HG03045 (cell line): Measurements from ENCODE around the gene CCDC85B.
A peak's percentile ranks its signal among the peaks of the same experiment; 100 is the strongest.
"Not testable (repeated sequence)": the region's sequence is repeated elsewhere in the genome, so short reads cannot be mapped to it uniquely, and the experiment has no call there.

ENCODE experiments used
- ATAC-seq: cut with Tn5 transposase; IDR thresholded peaks from one replicate; pipeline ENCODE4 v1.9.1; 2021; ENCODE audit warnings: mild to moderate bottlenecking, moderate library complexity; ENCODE audit not compliant: unreplicated experiment

The CCDC85B gene

DNA sequence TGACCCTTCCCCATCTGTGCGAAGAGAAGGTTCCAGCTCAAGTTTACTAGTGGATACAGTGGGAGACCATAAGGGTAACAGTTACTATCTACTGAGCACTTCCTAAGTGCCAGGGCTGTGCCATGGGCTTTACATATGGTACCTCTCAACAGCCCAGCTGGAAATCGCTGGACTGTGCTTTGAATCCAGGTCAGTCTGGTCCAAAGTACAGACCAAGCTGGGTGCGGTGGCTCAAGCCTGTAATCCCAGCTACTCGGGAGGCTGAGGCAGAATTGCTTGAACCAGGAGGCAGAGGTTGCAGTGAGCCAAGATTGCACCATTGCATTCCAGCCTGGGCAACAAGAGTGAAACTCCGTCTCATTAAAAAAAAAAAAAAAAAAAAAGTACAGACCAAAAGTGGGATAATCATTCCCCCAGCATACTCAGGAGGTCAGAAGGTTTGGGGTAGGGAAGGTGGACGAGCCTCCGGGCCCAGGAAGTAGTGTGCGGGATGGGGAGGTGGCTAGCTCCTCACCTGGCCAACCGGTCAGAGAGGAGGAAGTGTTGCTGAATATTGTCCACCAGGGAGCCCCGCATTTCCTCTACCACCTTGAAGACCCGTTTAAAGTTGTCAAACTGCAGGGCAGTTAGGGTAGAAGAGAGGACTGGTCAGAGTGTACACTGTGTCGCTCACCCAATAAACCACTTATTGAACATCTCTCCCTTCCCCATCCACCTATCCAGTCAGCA, 4.5 kb upstream of the CCDC85B start:
- ATAC-seq = no peak

DNA sequence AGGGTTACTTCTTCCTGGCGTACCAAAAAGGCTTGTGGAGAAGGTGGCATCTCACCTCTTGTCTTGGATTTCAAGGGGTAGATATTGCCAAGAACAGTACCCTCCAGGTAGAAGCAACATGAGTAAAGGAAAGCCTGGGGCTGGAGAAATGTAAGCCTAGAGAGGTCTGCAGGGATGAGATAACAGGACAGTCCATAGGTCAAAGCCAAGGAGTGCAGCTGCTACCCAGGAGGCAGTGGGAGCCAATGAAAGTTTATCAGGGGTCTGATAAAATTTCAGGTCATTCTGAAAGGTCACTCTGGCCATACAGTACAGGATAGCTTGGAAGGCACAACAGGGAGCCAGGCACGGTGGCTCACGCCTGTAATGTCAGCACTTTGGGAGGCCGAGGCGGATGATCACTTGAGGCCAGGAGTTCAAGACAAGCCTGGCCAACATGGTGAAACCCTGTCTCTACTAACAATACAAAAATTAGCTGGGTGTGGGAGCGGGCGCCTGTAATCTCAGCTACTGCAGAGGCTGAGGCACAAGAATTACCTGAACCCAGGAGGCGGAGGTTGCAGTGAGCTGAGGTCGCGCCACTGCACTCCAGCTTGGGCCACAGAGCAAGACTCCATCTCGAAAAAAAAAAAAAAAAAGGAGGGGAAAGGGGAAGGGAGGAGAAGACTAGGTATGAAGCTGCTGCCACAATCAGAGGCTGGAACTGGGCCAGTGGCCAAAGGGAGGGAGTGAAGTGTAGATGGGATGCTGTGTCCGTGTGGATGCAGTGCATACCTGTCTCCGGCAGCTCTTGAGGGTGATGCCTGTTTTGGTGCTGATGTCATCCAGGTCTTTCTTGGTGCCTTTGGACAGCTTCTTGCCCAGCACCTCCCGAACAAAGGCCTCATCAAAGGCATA, 3.4 kb upstream of the CCDC85B start:
- no peak for ATAC-seq

DNA sequence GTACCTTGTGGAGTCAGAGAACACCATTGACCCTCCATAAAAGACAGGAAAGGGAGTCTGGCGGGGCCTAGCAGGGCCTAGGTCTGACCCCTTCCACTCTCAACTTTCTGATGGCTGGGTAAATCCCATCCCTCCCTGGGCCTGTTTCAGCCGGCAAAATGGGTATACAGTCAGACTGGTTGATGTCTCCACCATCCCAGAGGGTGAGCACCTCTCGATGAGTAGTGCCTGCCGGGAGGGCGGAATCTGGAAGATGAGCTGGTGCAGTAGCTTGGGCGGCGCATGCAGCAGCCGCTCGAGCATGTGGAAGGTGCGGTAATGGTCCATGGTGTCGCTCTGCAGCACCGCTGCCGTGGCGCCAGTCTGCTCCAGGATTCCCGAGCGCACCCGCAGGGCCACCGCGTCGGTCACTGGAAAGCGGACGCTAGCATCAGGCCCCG, 2.7 kb upstream of the CCDC85B start:
- ATAC-seq = no peak

DNA sequence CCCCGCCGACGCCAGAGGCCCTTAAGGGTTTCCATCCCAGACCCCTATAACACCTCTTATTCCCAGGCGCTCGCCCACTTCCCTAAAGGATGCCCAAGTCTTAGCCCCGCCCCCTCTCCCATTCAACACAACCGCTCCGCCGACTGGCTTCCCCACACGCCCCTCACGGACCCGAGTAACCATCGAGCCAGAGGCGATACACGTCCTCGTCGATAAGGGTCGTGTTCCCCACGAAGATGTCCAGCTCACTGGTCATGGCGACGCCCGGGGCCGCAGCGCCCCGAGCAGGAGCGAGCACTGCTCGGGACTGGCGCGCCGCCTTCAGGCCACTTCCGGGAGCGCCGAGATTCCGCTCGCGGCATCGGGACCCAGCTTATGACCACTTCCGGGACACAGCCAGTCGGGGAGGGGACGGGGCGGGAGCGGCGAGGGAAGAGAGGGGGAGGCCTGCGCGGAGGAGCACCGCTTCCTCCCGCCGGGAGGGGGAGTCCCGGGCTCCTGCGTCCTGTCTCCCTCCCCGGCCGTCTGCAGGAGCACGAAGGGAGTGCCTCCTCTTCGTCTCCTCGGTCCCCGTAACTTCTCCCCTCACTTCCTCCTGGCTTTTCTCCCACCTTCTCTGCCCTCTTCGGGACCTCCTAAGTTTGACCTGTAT, 2.2 kb upstream of the CCDC85B start, which contains the start of gene FIBP:
Gene FIBP, minus strand, starts transcription at position 309 of the 652 bp plus-strand sequence. Its CDS starts 53 bp downstream, at position 256.
- peak; percentile 48 for ATAC-seq

DNA sequence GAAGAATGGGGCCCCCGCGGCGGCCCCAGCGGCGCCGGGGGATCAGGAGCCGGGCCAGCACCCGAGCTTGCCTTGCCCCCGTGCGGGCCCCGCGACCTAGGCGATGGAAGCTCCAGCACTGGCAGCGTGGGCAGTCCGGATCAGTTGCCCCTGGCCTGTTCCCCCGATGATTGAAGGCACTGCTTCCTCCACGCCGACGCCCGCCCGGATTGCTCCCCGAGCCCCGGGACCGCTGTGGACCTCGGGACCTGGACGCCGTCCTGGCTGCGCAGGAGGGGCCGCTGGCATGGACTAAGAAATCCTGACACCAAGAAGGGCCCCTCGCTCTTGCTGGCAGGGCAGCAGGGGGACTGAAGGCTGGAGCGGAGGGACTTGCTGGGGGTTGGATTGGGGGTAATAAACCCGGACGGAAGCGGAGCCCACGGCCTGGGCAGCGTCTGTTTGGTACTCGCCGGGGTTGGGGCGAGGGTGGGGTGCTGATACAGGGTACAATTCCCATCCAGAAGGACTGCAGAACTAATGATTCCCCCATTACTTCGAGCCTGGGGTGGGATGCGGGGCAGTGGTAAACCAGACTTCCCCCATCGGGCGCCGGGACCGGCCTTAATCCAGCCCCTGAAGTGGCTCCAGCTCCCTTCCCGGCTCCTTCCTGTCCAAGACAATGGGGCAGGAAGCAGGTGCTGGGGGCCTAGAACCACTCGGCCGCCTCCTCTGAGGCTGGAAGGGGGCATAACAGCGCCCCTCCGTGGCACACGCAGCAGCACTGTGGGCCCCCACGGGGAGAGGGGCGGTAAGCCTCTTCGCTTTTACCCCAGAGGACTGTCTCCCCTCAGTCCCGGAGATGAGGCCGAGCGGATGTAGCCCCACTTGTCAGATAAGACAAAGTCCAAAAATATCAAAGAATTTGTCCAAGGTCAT, 1.0 kb downstream of the CCDC85B start:
- ATAC-seq = peak; percentile 1

DNA sequence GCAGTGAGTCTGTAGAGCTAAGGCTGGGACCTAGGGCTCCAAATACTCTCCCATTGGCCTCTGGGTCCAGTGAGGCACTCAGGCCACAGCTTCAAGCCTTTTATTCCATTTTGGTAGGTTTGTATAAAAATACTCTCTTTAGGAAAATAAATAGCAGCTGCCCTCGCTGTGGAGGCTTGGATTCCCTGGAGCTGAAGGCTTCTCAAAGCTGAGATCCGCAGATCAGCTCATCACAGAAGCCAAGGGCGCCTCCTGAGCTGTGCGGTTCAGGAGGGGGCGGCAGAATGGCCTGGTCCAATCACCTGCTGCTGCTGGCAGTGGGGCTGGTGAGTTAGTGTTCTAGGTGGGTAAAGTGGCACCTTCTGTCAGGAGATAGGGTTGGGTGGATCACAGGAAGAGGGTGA, 1.7 kb downstream of the CCDC85B start:
- not testable (repeated sequence) for ATAC-seq

DNA sequence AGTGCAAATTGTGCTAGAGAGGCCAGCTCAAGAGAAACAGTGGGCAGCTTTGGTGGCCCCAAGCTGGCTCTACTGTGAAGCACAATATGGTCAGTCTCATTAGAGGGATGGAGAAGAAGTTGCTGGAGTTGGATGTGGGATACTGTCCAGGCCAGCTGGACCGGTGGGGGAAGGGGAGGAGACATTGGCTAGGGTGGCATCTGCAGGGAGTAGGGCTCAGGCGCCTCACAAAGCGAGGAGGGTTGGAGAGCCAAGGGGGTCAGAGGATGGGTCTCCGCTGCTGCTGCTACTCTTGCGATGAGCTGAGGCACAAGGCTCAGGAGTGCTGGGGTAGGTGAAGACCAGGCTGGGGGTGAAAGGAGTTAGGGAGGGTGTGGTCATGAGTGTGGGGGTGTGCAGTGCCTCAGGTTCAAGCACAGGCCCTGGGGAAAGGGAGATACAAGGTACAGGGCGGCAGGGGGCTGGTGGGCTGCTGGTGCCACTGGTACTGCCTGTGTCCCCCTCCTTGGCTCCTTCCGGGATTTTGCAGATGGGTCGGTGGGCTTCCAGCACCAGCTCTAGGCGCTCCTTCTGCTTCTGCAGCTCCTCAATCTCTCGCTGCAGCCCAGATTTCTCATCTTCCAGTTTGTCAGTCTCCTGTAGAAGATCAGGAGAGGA, 2.3 kb downstream of the CCDC85B start:
- ATAC-seq = no peak

DNA sequence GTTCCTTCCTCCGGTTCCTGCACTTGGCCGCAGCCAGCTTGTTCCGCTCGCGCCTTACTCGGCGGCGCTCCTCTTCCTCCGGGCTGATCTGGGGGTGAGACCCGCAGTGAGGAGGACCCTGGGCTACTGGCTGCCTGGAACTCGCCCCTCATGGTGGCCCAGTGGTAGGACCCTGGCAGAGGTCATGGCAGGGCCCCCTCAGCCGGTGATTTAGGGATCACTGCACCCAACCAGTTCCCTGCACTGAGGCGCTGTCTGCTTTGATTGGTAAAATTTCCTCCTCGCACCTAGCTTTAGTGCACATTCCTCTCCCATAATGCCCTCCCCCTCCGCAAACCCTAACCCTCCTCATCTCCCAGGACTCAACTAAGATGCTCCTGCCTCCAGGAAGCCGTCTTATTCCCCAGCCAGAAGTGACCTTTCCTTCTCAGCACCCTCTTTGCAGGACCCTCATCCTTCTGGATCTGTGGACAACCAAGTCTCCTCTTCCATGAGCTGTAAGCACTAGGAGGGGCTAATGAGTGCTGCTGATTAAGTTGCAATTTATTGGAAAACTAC, 3.6 kb downstream of the CCDC85B start:
- no peak for ATAC-seq

DNA sequence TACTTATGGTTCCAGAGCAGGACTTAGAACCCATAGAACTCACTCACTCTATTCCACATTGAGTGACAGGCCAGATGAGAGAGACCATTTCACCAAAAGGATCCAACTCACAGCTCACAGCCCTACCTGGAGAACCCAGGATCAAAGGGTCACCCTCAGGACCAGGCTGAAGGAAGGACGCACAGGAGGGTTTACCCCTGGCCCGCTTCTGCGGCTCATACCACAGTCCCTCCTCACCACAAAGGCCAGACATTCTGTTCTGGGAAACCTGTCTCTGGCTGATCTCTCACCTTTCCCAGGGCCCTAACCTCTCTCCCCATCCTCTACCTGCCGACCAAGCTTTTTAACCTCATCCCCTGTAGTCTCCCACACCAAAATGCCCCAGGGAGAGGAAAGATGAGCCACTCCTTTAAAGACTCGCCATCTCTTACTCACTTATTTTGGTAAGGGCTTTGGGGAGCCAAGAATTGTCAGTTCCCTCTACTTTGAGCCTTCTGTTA, 5.1 kb downstream of the CCDC85B start:
- no peak for ATAC-seq

DNA sequence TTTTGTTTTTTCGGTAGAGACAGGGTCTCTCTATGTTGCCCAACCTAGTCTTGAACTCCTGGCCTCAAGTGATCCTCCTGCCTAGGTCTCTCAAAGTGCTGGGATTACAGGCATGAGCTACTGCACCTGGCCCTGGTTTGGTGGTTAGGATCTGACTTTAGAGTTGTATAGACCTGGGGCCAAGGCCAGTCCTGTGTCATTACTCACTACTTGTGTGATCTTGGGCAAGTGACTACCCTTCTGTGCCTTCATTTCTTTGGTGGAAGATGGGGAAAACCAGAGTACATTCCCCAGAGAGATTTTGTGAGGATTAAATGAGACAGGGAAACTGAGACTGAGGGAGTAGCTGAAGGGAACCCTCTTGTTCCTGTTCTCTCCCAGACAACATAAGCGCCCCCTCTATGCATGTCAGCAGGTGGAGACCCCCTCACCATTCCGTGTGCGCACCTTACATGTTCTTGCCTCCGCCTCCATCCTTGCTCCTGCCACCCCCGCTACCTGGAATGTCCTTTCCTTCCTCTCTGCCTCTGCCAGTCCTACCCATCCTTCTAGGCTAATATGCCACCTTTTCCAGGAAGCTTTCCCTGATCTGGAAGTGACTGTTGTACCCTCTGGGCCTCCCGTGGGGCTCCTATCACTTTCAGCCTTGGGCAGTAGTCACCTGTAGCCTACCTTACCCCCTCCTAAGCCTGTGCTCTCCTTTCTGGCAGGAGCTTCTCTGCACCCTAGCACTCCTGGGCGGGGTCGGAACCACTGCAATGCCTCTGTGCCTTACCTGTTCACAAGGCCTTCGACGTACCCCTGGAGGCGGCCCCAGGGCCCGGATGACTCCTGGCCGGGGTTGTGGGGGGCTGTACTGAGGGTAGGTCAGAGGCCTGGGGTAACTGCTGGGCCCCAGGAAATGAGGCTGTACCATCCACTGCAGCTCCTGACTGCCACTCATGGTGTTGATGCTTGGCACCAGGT, 5.8 kb downstream of the CCDC85B start:
- ATAC-seq = no peak

DNA sequence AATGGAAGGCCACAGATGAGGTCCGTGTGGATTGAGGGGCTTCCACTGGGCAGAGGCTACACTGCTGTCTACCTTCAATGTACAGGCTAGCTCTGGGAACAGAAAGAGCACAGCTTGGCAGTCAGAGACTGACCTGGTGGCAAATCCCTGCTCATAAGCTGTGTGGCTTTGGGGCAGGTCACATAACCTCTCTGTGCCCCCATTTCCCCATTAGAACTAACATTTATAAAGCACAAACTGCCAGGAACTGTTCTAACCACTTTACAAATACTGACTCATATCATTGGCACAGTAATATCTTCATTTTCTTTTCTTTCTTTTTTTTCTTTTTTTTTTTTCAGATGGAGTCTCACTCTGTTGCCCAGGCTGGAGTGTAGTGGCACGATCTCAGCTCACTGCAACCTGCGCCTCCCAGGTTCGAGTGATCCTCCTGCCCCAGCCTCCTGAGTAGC, 6.6 kb downstream of the CCDC85B start:
- no peak for ATAC-seq

DNA sequence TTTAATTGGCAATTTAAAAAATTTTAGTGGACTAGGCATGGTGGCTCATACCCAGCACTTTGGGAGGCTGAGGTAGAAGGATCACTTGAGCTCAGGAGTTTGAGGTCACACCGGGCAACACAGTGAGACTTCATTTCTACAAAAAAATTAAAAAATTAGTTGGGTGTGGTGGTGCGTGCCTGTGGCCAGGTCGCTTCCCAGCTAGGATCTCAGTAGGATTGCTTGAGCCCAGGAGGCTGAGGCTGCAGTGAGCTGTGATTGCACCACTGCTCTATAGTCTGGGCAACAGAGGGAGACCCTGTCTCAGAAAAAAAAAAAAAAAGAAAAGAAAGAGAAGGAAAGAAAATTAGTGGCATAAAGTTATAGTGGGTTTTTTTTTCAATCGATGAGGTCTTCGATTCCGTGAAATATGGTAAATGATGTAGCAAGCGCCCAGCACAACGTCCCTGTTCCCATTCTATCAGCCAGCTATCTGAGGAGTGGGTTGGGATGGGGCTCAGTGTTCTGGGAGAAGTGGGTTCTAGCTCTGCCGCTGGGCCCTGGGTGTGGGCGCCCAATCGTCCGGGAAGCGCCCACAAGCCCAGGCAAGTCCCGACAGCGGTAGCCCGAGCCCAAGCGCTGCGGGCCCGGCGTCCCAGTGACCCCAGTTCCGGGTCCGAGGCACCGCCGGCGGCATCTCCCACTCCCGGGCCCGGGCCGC, 8.3 kb downstream of the CCDC85B start:
- no peak for ATAC-seq

DNA sequence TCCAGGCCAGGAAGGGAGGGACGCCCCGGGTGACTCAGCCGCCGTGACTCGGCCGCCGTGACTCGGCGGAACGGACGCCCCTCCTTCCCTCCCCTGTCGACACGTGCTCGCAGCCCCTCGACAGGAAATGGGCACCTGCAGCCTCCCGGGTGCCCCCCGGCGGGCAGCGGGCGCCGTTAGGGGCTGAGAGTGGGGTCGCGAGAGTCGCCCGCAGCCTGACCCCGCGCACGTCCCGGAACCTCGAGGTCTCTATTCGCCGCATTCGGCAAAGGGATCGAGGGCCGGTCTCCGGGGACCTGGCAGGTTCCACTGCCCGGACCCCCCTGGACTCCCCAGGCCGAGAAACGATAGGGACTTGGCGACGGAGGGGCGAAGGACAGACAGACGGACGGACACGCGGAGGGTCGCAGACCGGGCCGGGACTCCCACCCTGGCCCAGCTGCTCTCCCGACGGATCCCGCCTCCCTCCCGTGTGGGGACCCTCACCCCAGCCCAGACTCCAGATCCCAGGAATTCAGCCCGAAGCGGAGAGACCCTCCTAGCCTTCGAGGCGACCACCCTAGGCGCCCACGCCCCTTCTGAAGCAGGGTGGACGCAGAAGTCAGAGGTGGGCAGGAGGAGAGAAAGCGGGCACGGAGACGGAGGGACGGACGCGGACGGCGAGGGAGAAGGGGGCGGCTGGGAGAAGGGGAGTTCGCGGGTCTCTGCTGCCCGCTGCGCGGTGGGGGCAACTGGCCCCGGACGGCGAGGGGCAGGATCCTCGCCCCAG, 9.1 kb downstream of the CCDC85B start:
- no peak for ATAC-seq

DNA sequence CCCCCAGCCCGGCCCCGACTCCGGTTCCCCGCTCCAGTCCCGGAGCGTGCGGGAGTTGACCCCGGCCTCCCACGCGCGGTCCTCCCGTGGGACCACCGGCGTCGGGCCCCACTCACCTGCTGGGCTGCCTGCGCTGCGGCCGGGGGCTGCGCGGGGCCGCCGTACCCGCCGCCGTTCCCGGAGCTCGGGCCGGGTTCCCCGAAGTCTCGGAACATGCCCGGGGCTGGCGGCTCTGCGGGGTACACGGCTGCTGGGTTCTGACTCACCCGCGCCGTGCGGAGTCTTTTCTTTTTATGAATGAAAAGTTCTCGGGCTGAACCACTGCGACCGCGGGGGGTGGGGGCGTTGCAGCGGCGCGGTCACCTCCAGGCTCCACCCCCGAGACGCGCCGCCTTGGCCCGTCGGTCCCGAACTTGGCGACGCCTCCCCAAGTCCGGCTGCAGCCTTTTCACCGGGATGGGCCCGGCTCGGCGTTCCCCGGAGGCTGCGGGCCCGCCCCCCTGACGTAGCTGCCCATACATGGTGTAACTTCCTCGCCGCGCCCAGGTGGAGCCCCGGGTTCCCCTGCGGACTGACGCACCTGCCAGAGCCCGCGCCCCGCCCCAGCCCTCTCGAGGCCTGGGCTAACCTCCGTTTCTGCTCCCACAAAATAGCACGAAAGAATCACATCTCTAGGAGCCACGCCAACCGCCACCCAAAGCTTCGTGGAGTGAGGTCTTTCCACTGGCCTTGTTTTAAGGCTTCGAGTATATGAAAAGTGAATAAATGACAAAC, 9.8 kb downstream of the CCDC85B start, which contains the start of gene FOSL1:
Gene FOSL1, minus strand, starts transcription at position 264 of the 774 bp plus-strand sequence. Its CDS starts 49 bp downstream, at position 215.
- ATAC-seq = peak; percentile 80

DNA sequence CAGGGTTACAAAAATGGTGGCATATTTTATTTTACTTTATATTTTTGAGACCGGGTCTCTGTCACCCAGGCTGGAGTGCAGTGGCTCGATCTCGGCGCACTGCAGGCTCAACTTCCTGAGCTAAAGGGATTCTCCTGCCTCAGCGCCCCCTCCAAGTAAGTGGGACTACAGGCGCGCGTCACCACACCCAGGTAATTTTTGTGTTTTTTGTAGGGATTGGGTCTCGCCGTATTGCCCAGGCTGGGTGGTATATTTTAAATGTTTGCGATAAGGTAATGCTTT, 10.4 kb downstream of the CCDC85B start:
- no peak for ATAC-seq

DNA sequence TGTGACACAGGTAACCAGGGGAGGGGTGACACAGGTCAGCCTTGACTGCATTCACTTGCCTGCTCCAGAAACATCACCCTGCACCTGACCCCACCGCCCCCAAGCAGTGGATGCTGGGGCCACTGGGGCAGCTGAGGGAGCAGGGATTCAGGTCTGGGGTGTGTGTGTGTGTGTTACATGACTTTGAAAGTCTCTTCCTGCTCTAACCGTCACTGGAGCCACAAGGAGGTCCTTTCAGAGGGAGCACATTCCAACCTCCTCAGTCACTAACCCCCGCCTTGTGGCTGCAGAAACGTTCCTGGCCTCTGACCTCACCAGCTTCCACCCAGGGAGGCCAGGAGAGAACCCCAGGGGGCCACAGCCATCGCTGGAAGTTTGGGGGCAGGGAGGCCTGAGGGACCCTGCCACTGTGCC, 12.6 kb downstream of the CCDC85B start:
- ATAC-seq = no peak
